ENCODE results near the gene MTAP. TPM values are rescaled to one million over a fixed set of nuclear protein-coding genes. Genes with fewer than 3 reads are reported as not detected.

Gene MTAP
- total and polyA plus RNA-seq, 2 of the 13 experiments (the other 11 are each of a cell fraction or from before 2014, with no cell fraction given) = 16.7 to 51.2 TPM

- TF ChIP-seq, protein P1, sequence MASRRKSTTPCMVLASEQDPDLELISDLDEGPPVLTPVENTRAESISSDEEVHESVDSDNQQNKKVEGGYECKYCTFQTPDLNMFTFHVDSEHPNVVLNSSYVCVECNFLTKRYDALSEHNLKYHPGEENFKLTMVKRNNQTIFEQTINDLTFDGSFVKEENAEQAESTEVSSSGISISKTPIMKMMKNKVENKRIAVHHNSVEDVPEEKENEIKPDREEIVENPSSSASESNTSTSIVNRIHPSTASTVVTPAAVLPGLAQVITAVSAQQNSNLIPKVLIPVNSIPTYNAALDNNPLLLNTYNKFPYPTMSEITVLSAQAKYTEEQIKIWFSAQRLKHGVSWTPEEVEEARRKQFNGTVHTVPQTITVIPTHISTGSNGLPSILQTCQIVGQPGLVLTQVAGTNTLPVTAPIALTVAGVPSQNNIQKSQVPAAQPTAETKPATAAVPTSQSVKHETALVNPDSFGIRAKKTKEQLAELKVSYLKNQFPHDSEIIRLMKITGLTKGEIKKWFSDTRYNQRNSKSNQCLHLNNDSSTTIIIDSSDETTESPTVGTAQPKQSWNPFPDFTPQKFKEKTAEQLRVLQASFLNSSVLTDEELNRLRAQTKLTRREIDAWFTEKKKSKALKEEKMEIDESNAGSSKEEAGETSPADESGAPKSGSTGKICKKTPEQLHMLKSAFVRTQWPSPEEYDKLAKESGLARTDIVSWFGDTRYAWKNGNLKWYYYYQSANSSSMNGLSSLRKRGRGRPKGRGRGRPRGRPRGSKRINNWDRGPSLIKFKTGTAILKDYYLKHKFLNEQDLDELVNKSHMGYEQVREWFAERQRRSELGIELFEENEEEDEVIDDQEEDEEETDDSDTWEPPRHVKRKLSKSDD (CRISPR knock-in tag; IDR thresholded peaks at IDR 0.05; ENCODE audit: low read depth) = 0 out of 2 replicates have a peak, but pooled peaks have one; percentile 35
- TF ChIP-seq ZNF770 (CRISPR knock-in tag; IDR thresholded peaks at IDR 0.05) (peak; percentile 87), EHMT2 (IDR thresholded peaks at IDR 0.05; ENCODE audit: borderline replicate concordance, low read depth, low read length) (peak; percentile 77; the same call in 1 of the 2 replicates), ZNF670 (CRISPR knock-in tag; IDR thresholded peaks at IDR 0.05; ENCODE audit: borderline replicate concordance) (no peak), LCORL (IDR thresholded peaks at IDR 0.05) (no peak), LCORL (CRISPR knock-in tag; IDR thresholded peaks at IDR 0.05) (peak; percentile 14; the same call in 1 of the 2 replicates), PRDM10 (CRISPR knock-in tag; IDR thresholded peaks at IDR 0.05; ENCODE audit: low read depth) (no peak), MYNN (CRISPR knock-in tag; IDR thresholded peaks at IDR 0.05; ENCODE audit: low read depth) (no peak), ZFAT (CRISPR knock-in tag; conservative IDR thresholded peaks at IDR 0.05) (no peak), FIP1L1 (IDR thresholded peaks at IDR 0.05; ENCODE audit: borderline replicate concordance, insufficient read depth, low read depth, low read length) (no peak), ELF3 (CRISPR knock-in tag; IDR thresholded peaks at IDR 0.05) (peak; percentile 17; the same call in 1 of the 2 replicates), ERF (CRISPR knock-in tag; IDR thresholded peaks at IDR 0.05) (peak; percentile 51; the same call in 1 of the 2 replicates), KLF15 (CRISPR knock-in tag; IDR thresholded peaks at IDR 0.05; ENCODE audit: borderline replicate concordance) (no peak), KAT8 (CRISPR knock-in tag; IDR thresholded peaks at IDR 0.05) (peak; percentile 63; the same call in 1 of the 2 replicates), CTCF (CRISPR knock-in tag; IDR thresholded peaks at IDR 0.05) (peak; percentile 94)
- TF ChIP-seq, protein P2, sequence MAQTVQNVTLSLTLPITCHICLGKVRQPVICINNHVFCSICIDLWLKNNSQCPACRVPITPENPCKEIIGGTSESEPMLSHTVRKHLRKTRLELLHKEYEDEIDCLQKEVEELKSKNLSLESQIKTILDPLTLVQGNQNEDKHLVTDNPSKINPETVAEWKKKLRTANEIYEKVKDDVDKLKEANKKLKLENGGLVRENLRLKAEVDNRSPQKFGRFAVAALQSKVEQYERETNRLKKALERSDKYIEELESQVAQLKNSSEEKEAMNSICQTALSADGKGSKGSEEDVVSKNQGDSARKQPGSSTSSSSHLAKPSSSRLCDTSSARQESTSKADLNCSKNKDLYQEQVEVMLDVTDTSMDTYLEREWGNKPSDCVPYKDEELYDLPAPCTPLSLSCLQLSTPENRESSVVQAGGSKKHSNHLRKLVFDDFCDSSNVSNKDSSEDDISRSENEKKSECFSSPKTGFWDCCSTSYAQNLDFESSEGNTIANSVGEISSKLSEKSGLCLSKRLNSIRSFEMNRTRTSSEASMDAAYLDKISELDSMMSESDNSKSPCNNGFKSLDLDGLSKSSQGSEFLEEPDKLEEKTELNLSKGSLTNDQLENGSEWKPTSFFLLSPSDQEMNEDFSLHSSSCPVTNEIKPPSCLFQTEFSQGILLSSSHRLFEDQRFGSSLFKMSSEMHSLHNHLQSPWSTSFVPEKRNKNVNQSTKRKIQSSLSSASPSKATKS (CRISPR knock-in tag; IDR thresholded peaks at IDR 0.05) = no peak
These were observed 10.6 kb downstream of the MTAP start (continued) for GRCh38 chr9:21812946-21813568.
